HG02938 (cell line): ENCODE measurements around the gene MAGI1.

Experiments
- ATAC-seq: cut with Tn5 transposase; IDR thresholded peaks from one replicate; pipeline ENCODE4 v1.9.1; 2021; ENCODE audit warnings: mild to moderate bottlenecking, moderate library complexity; ENCODE audit not compliant: unreplicated experiment

MAGI1 gene

DNA sequence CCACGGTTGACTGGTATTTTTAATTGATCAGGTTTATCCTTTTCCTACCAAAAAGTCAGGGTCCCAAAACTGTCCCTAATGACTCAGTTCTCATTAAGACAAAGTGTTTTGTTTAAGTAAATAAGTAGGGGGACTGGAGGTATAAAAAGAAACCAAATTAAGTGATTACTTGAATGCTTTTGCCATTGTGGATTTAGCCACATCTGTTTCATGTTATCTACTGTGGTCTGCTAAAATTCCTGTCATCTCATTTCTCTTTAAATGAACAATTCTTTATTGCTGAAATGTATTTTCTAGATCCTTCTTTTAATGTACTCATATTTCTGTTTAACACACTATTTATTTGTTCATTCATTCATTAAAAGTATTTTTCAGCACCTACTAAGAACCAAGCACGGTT lies 725.1 kb downstream of the MAGI1 start:
- no peak for ATAC-seq

DNA sequence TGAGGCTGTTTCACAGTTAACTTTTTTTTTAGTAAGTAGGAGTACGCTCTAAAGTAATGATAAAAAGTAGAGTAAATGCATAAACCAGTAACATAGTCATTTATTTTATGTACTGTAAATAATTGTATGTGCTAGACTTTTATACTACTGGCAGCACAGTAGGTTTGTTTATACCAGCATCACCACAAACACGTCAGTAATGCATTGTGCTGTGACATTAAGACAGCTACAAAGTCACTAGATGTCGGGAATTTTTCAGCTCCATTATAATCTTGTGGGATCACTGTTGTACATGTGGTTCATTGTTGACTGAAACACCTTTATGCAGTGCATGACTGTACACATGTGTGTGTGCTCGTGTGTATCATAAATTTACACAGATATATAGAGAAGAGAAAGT lies 732.9 kb downstream of the MAGI1 start:
- no peak for ATAC-seq
